Stimulated activated CD4-positive, alpha-beta T cell treated with anti-CD3 and anti-CD28 coated beads, TNF-alpha, amount 100 ng/mL, for 24 hours (primary cell): ENCODE data around the gene KHSRP.
"Not testable (repeated sequence)": the region's sequence is repeated elsewhere in the genome, so short reads cannot be mapped to it uniquely, and the experiment has no call there.

Experiments
- DNase-seq, 3 experiments: peaks; one replicate each; pipeline ENCODE4 v3.0.0-alpha.2; 2020; ENCODE audit warnings: low read depth in 3 of 3

The KHSRP gene

DNA sequence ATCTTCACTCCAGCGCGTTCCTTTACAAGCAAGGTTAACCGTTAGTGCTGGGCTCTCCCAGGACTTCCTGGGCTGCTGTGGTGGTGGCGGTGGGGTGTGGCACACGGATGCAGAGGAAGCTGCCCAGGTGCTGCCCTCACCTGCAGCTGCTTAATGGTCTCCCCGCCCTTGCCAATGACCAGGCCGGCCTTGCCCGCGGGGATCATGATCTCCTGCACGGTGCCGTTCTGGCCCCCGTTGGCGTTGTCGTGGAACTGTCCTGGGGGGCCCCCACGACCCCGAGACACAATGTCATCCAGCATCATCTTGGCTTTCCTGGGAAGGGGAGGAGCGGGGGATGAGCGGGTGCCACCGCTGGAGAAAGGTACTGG, 6.1 kb downstream of the KHSRP start:
- no peak for DNase-seq

DNA sequence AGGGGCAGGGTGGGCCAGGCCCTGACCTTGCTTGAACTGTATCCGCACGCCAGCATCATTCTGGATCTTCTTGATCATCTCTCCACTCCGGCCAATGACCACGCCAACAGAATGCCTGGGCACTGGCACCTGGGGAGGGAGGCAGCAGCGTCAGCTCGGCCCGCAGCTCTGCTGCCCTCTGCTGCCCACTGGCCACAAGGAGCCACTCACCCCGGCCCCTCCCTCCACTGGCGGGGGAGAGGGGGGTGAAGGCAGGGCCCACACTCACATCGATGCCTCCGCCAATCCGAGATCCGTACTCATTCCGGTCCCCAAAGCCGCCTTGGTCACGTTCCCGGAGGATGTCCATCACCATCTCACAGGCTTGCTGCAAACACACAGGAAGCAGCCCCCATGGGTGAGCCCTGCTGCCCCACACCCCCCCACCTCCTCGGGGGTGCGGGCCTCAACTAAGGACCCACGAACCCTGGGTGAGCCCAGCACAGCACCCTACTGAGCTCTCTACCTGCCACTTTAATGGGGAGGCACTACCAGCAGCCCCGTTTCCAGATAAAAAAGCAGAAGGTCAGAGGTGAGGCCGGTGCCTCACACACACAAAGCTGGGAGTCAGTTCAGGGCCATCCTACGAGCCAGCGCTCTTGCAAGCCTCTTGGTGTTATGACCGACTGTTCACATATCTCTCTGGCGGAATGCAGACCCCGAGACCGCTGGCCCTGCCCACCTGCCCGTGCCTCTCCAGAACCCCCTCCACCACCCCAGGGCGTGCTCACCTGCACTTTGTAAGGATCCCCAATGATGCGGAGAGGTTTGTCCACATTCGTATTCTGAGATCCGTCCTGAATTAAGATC, 6.7 kb downstream of the KHSRP start:
- DNase-seq = no peak

DNA sequence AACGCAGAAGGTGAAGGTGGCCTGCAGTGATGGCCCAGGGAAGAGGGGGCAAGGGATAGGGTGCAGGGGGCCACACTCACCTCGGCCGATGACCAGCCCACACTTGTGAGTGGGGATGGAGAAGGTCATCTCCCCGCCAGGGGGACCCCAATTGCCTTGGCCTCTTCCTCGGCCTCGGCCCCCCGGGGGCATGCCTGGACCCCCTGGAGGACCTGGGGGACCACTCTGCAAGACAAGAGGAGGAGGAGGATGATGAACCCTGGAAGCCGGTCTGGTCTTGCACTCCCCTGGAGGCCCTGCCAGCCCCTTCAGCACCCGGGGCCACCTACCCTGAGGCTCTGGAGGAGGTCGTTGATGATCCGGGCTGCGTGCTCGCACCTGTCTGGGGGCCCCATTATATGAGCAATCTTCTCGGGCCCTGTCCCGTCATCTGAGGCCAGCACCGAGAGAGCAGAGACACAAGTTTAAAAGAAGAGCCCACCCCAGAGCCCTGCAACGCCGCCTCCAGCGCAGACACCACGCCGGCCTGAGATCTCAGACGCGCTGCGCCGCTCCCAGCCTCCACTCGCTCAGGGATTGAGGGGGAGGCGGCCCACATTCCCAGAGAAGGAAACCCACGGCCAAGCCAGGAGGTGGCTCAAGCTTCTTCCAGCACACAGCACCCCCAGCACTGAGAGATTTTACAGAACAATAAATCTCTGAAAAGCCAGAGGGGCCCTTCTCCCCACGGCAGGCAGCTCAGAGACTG, 7.8 kb downstream of the KHSRP start:
- no peak for DNase-seq

DNA sequence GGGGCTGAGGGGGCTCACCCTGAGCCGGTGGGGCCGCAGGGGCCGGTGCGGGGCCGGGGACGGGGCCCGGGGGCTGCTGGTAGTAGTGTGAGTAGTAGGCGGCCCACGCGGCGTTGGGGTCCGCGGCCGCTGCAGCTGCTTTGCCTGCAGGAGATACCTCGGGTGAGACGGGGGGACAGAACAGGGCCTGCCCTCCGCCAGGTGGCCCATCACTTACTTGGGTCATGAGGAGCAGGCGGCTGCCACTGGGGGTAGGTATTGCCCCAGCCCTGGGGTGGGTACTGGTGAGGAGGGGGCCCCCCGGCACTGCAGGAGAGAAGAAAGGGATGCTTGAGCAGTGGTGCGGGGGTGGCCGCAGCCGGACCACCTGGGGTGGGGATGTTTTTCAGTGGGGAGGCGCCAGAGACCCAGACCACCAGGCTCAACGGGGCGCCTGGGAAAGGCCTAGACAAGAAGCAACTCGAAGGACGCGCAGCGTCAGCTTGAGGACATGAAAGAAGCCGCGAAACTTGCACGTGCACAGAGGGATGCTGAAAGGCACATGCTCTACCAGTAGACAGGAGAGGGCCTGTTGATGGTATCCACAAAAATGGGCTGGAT, 8.9 kb downstream of the KHSRP start:
- no peak for DNase-seq

DNA sequence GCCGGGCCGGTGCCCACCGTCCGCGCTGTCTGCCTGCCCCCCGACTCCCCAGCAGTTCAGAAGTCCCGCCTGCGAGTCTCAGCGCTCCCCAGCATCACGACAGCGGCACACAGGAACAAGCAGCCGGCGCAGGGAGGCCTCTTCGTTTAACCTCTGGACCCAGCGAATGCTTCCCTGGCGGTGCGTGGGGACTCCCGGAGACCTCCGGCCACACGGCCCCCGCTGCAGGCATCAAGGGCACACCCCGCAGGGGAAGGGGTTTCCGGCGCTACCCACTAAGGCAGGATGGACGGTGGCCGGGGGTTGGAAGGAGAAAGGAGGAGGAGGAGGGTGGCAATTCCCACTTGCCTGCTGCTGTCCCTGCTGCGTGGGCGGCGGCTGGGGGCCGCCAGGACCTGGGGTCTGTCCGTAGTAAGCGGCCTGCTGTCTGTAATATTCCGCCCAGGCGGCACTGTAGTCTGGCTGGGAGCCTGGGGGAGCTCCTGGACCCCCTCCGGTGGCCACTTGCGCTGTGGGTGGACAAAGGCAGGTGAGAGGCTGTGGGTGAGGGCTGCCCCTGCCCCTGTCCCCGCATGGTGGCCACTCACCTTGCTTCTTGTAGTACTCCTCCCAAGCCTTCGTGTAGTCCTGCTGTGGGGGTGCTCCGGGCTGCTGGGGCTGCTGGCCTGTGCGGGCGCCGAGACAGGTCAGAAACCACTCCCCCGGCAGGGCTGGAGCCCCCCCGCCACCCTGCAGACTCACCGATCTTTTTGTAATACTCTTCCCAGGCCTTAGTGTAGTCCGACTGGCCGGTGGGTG, 9.6 kb downstream of the KHSRP start:
- no peak for DNase-seq

DNA sequence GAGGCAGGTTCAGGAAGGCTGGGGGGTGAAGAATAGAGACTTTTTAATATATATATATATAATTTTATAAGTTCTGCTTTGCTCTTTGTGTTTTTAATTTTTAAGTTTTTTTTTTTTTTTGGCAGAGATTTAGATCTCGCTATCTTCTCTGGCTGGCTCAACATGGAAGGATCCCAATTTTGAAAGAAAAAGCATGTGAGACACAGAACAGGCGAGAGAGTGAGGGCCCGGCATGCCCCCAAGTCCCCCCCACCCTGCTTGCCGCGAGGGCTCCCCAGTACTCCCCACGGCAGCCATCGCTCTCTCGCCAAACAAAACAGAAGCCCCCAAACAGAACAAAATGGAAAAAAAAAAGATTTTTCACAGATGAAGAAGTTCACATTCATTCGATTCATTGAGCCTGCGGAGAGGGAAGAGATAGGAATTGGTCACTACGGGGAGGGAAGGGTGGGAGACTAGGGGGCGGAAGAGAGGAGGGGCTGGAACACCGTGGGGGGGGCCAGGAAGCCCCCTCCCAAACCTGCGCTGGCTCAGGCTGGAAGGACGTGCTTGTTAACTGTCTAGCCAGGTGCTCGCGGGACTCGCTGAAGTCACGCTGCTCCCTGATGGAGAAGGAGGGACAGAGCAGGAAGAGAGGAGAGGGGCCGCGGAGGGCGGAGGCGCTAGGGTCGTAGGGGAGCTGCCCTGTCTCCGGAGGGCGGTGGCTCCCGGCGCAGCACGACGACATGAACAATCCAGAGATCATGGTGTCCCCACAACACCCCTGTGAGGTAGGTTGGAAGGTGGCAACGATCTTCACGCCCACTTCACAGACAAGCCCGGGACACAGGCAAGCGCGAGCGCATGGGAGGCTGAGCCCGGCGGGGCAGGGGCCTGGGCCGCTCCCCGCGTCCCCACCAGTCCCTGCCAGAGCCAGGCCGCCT, 10.6 kb downstream of the KHSRP start:
- DNase-seq = no peak

DNA sequence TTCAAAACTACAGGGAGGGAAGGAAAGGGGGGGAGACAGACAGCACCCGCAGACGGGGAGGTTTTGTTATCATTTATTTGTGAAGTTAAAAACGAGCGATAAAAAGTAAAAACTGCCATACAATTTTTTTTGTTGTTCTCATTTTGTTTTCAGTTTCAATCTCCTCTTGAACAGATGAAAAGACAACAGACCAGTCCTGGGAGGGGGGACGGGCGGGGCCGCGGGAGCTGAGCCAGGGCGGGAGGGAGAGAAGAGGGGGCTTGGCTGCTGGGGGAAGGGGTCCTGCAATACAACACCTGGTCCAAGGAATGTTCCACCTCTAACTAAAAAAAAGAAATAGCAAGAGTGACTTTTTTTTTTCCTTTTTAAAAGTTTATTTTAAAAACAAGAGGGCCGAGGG, 11.3 kb downstream of the KHSRP start:
- no peak for DNase-seq

DNA sequence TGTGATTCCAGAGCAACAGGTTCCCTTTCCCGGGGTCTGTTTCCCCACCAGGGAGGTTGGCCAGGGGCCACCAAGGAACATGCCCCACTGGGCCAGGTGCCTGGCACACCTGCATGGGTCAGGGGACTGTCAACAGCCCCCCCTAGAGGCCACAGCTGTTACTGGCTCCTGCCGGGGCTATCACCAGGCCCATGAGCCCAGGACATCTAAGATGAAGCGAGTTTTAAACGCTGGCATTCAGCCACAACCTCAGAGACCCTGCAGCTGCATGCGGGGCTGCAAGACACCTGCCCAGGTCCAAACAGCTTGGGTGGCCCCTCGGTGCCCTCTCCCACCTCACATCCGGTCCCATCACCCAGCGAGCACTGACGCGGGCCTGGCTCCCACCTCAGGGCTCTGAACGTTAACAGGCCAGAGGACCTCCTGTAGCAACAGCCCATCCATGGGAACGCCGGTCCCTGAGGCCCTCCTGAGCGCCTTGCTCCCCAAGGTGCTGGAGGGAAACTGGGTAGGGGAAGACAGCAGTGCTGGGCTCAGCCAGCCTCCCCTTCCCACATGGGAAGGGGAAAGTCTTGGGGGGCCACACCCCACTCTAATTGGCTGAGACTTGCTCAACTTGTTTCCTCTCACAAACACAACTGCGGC, 12.0 kb downstream of the KHSRP start:
- DNase-seq = peak in 2 of 3 experiments; percentile 35 to 54

DNA sequence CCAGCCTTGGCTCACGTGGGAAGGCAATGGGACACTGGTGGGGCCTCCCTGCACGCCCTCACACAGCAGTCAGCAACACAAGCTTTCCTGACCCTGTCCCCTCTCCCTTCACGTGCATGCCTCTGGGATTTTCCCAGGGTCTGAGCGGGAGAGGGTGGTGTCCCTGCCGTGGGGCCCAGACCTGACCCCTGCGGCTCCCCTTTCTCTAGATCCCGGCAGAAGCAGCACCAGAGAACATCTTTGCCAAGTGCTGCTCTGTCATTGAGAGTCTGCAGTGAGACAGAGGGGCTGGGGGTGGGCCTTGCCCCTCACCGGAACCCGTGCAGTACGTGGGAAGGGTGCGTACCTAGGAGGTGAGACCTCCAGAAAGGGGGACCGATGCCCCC, 12.6 kb downstream of the KHSRP start:
- no peak for DNase-seq

DNA sequence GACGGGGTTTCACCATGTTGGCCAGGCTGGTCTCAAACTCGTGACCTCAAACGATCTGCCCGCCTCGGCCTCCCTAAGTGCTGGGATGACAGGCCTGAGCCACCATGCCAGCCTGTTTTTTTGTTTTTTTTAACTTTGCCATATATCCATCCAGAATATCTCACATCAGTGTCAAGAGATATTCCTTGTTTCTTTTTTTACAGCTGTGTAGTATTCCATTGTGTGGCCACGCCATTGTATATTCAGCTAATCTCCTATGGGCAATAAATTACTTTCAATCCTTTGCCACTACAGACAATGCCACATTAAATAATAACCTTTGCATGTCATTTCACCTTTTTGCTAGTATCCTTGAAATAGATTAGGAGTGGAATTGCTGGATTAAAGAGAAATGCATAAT, 15.3 kb downstream of the KHSRP start:
- DNase-seq = no peak

DNA sequence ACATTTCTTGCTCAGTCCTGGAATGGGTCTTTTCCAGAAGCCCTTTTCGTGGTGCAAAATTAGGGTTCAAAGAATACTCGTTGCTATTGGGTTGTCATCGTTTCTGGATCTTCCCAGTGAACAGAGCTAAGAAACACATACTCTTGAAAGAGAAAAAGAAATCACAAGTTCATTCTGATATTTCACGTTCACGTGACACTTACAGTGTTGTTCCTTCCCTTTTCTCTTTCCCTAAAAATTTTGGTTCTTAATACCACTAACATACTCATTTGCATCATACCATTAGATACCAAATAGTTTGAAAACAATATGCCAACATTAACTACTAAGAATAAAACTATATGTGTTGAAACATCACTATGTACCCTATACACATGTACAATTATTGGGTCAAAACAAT, 18.2 kb downstream of the KHSRP start:
- DNase-seq = no peak

DNA sequence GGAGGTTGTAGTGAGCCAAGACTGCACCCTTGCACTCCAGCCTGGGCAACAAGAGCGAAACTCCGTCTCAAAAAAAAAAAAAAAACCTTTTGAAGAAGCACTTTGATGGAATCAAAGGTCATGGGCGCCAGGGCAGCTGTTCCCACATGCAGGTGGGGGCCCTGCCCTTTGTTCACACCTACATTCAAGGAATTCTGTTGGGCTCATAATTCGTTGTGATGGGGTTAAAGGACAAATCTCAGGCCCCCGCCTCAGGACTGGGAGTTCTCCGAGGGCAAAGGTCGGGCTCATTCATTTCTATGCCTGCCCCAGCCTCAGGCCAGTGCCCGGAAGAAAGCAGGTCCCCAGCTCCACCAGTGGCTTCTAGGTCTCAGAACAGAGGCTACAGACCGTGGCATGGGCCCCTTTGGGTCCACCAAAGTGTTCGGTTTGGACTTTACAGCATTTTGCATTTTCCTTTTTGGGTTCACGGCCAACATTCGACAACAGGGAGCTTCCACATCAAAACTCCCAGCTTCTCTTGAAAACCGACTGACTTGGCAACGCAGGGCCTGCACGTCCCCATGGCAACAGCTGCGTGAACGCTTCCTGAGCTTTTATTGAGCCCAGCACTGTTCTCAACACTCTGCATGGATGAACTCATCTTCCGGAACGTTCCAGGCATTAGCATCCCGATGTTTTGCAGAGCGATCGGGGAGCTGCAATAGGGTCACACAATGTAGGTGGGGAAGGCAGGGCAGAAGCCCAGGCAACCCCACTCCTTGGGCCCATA, 21.6 kb downstream of the KHSRP start:
- DNase-seq = no peak

DNA sequence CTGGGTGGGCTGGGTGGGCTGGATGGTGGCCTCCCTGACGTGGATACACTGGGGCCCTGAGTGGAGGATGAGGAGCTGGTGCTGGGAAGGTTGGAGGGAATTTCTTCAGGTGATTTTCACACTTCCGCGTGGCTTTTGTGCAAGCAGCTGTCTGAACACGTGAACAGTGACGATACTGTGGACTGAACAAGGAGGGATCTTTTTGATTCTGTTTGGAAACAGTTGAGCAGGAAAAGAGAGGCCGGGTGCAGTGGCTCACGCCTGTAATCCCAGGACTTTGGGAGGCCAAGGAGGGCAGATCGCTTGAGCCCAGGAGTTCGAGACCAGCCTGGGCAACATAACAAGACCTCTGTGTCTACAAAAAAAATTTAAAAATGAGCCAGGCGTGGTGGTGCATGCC, 22.6 kb downstream of the KHSRP start:
- no peak for DNase-seq

DNA sequence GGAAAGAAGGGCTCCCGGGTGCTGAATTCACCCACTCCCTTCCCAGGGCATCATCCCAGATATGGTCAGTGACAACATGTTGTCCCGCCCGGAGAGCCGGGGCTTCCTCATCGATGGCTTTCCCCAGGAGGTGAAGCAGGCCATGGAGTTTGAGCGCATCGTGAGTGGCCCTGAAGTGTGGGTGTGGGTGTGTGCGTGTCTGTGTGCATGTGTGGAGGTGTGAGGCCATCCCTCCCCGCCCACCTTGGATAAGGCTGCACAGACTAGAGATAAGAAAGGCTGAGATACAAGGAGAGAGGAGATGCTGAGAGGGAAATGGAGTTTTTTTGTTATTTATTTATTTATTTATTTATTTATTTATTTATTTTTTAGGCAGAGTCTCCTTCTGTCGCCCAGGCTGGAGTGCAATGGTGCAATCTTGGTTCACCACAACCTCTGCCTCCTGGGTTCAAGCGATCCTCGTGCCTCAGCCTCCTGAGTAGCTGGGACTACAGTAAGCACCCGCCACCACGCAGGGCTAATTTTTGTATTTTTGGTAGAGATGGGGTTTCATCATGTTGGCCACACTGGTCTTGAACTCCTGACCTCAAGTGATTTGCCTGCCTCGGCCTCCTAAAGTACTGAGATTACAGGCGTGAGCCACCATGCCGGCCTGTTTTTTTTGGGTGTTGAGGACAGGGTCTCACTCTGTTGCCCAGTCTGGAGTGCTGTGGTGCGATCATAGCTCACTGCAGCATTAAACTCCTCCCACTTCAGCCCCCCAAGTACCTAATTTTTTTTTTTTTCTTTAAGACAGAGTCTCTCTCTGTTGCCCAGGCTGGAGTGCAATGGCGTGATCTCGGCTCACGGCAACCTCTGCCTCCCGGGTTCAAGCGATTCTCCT, 24.3 kb downstream of the KHSRP start:
- DNase-seq = not testable (repeated sequence)

DNA sequence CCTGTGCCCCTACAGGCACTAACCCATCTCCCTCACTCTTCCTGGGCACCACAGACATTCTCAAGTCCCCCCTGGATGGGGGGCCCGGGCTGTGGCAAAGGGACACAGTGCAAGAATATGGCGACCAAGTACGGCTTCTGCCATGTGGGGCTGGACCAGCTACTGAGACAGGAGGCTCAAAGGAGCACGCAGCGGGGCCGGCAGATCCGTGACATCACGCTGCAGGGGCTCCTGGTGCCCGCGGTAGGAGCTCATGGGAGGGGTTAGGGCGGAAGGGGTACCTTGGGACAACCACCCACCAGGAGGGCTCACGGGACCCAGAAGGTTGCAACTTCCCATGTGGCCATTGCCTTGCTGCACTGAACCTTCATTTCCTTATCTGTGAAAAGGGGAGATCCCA, 28.3 kb downstream of the KHSRP start:
- no peak for DNase-seq

DNA sequence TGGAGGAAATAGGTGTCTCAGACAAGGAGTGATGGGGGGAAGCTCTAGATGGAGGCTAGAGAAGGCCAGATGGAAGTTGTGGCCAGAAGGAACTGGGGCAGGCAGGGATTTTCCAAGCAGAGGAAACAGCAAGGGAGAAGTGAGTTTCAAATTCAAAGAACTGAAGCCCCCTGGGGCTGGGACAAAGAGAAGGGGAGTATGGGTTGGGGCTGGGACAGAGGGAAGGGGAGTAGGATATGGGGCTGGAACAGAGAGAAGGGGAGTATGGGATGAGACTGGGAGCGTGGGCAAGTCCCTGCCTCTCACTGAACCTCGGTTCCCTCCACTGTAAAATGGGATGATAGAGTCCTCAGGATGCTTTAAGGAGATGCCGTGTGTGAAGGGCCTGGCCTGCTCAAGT, 29.8 kb downstream of the KHSRP start:
- no peak for DNase-seq

DNA sequence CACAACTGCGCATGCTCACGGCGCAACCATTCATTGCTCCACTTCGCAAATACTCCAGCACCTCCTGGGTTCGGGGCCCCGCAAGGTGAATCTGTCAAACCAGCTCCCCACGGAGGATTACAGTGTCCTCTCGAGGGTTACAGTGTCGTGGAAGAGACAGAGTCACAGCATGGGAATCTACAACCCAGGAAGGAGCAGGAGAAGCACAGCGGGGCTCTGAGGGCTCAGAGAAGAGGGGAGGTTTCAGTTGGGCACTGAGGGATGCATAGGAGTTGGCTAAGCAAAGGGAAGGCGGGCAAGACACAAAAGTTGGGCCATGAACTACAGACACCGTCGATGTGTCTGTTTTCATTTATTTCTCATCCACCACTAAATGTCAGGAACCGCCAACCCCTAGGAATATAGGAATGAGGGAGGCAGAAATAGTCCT, 30.6 kb downstream of the KHSRP start:
- DNase-seq = peak in 1 of 3 experiments; percentile 77
